GM23338 (cell line): ENCODE results near the gene NOP56. TPM values are rescaled to one million over a fixed set of nuclear protein-coding genes. Genes with fewer than 3 reads are reported as not detected.

Experiments
- CREB1 ChIP-seq: fragments of 250-450 bp; sonication (Bioruptor Pico); IDR thresholded peaks from 2 replicates; pipeline ENCODE4 v1.5.0; 2020; ENCODE audit warnings: low read depth, mild to moderate bottlenecking, moderate library complexity
- EZH2 ChIP-seq: fragments of 200-600 bp; sonication (generic); IDR thresholded peaks from one replicate; pipeline ENCODE4 v1.8.0; 2017; ENCODE audit warnings: antibody characterized with exemption, mild to moderate bottlenecking, low read depth; ENCODE audit not compliant: unreplicated experiment
- EZH2phosphoT487 ChIP-seq: fragments of 200-600 bp; sonication (generic); IDR thresholded peaks from one replicate; pipeline ENCODE4 v1.8.1; 2018; ENCODE audit warnings: antibody characterized with exemption; ENCODE audit not compliant: unreplicated experiment
- JUNB ChIP-seq: IDR thresholded peaks from one replicate; pipeline ENCODE4 v1.6.1; 2016; ENCODE audit warnings: antibody characterized with exemption; ENCODE audit not compliant: unreplicated experiment
- NANOG ChIP-seq: IDR thresholded peaks from 2 replicates; pipeline ENCODE4 v1.6.1; 2016; ENCODE audit warnings: antibody characterized with exemption, borderline replicate concordance
- STAT1 ChIP-seq: IDR thresholded peaks from one replicate; pipeline ENCODE4 v1.6.1; 2016; ENCODE audit warnings: antibody characterized with exemption; ENCODE audit not compliant: unreplicated experiment
- ZNF331 ChIP-seq: fragments of 250-450 bp; sonication (Bioruptor Pico); IDR thresholded peaks from 2 replicates; pipeline ENCODE4 v1.5.0; 2020; ENCODE audit warnings: low read depth, mild to moderate bottlenecking, moderate library complexity
- polyA plus RNA-seq: library from polyadenylated mRNA; unstranded; fragments of >200 nt; fragmentation: Nextera tagmentation; extraction: Ambion mirVana; gene quantifications from 2 replicates; pipeline ENCODE4 v1.2.1, GENCODE V29; 2016
- total RNA-seq: library from RNA; depleted of rRNA; stranded (reverse); fragments of >200 nt; shearing (Covaris generic); gene quantifications from 2 replicates; pipeline ENCODE4 v1.2.3, GENCODE V29; 2014
- TF ChIP-seq, protein P1 (sequence below): fragments of 250-450 bp; sonication (Bioruptor Pico); IDR thresholded peaks from 2 replicates; pipeline ENCODE4 v1.5.0; 2020; ENCODE audit warnings: mild to moderate bottlenecking, moderate library complexity
- TF ChIP-seq, protein P2 (sequence below), 2 experiments: fragments of 200-600 bp in 1 of 2; sonication (generic) in 1 of 2; conservative IDR thresholded peaks; 2 replicates each; pipeline versions ENCODE4 v1.5.1 to v1.6.1; 2016 to 2017; ENCODE audit warnings: antibody characterized with exemption in 2 of 2, low read depth in 2 of 2, mild to moderate bottlenecking in 2 of 2, moderate library complexity in 1 of 2
- TF ChIP-seq, protein P3 (sequence below): IDR thresholded peaks from 2 replicates; pipeline ENCODE4 v1.6.1; 2016; ENCODE audit warnings: antibody characterized with exemption

Gene NOP56
- total and polyA plus RNA-seq, 2 experiments from 2014 or later: 447 to 576 TPM

DNA sequence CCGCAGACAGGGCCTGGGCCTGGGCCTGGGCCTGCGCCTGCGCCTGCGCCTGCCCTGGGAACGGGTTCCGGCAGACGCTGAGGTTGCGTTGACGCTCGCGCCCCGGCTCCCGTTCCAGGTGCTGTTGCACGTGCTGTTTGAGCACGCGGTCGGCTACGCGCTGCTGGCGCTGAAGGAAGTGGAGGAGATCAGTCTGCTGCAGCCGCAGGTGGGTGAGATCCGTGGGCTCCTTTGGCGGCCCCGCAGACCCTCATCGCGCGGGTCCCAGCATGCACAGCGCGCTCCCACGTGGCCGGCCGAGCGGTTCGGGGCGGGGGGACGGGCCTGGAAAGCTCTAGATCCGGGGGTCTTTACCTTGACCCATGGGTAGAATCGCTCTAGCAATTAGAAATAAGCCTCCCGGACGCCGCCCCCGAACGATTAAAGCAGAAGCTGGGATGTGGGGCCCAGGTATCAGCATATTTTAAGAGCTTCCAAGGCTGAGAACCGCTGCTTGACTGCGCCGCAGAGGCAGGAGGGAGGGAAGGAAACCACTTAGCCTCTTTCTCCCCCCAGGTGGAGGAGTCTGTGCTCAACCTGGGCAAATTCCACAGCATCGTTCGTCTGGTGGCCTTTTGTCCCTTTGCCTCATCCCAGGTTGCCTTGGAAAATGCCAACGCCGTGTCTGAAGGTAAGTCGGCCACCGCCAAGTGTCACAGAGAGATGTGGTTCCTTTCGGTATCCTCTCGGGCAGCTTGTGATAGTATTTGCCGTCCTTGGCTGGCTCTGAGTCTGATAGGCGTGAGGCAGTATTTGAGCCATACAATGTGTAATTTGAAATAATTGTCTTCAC lies 508 bp downstream of the NOP56 start (continued):
- TF ChIP-seq, protein P1, sequence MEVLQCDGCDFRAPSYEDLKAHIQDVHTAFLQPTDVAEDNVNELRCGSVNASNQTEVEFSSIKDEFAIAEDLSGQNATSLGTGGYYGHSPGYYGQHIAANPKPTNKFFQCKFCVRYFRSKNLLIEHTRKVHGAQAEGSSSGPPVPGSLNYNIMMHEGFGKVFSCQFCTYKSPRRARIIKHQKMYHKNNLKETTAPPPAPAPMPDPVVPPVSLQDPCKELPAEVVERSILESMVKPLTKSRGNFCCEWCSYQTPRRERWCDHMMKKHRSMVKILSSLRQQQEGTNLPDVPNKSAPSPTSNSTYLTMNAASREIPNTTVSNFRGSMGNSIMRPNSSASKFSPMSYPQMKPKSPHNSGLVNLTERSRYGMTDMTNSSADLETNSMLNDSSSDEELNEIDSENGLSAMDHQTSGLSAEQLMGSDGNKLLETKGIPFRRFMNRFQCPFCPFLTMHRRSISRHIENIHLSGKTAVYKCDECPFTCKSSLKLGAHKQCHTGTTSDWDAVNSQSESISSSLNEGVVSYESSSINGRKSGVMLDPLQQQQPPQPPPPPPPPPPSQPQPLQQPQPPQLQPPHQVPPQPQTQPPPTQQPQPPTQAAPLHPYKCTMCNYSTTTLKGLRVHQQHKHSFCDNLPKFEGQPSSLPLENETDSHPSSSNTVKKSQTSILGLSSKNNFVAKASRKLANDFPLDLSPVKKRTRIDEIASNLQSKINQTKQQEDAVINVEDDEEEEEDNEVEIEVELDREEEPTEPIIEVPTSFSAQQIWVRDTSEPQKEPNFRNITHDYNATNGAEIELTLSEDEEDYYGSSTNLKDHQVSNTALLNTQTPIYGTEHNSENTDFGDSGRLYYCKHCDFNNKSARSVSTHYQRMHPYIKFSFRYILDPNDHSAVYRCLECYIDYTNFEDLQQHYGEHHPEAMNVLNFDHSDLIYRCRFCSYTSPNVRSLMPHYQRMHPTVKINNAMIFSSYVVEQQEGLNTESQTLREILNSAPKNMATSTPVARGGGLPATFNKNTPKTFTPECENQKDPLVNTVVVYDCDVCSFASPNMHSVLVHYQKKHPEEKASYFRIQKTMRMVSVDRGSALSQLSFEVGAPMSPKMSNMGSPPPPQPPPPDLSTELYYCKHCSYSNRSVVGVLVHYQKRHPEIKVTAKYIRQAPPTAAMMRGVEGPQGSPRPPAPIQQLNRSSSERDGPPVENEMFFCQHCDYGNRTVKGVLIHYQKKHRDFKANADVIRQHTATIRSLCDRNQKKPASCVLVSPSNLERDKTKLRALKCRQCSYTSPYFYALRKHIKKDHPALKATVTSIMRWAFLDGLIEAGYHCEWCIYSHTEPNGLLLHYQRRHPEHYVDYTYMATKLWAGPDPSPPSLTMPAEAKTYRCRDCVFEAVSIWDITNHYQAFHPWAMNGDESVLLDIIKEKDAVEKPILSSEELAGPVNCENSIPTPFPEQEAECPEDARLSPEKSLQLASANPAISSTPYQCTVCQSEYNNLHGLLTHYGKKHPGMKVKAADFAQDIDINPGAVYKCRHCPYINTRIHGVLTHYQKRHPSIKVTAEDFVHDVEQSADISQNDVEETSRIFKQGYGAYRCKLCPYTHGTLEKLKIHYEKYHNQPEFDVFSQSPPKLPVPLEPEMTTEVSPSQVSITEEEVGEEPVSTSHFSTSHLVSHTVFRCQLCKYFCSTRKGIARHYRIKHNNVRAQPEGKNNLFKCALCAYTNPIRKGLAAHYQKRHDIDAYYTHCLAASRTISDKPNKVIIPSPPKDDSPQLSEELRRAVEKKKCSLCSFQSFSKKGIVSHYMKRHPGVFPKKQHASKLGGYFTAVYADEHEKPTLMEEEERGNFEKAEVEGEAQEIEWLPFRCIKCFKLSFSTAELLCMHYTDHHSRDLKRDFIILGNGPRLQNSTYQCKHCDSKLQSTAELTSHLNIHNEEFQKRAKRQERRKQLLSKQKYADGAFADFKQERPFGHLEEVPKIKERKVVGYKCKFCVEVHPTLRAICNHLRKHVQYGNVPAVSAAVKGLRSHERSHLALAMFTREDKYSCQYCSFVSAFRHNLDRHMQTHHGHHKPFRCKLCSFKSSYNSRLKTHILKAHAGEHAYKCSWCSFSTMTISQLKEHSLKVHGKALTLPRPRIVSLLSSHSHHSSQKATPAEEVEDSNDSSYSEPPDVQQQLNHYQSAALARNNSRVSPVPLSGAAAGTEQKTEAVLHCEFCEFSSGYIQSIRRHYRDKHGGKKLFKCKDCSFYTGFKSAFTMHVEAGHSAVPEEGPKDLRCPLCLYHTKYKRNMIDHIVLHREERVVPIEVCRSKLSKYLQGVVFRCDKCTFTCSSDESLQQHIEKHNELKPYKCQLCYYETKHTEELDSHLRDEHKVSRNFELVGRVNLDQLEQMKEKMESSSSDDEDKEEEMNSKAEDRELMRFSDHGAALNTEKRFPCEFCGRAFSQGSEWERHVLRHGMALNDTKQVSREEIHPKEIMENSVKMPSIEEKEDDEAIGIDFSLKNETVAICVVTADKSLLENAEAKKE (CRISPR knock-in tag): no peak
- TF ChIP-seq NANOG (no peak), EZH2 (no peak), EZH2phosphoT487 (no peak), STAT1 (no peak), JUNB (no peak), CREB1 (CRISPR knock-in tag) (no peak), ZNF331 (CRISPR knock-in tag) (no peak)
- TF ChIP-seq, protein P2, sequence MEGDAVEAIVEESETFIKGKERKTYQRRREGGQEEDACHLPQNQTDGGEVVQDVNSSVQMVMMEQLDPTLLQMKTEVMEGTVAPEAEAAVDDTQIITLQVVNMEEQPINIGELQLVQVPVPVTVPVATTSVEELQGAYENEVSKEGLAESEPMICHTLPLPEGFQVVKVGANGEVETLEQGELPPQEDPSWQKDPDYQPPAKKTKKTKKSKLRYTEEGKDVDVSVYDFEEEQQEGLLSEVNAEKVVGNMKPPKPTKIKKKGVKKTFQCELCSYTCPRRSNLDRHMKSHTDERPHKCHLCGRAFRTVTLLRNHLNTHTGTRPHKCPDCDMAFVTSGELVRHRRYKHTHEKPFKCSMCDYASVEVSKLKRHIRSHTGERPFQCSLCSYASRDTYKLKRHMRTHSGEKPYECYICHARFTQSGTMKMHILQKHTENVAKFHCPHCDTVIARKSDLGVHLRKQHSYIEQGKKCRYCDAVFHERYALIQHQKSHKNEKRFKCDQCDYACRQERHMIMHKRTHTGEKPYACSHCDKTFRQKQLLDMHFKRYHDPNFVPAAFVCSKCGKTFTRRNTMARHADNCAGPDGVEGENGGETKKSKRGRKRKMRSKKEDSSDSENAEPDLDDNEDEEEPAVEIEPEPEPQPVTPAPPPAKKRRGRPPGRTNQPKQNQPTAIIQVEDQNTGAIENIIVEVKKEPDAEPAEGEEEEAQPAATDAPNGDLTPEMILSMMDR (conservative IDR thresholded peaks at IDR 0.05; ENCODE audit: low read depth in 2 of 2): no peak
- TF ChIP-seq, protein P3, sequence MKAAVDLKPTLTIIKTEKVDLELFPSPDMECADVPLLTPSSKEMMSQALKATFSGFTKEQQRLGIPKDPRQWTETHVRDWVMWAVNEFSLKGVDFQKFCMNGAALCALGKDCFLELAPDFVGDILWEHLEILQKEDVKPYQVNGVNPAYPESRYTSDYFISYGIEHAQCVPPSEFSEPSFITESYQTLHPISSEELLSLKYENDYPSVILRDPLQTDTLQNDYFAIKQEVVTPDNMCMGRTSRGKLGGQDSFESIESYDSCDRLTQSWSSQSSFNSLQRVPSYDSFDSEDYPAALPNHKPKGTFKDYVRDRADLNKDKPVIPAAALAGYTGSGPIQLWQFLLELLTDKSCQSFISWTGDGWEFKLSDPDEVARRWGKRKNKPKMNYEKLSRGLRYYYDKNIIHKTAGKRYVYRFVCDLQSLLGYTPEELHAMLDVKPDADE: no peak
